HepG2 (cell line): ENCODE results near the gene TRAPPC5. TPM values are rescaled to one million over a fixed set of nuclear protein-coding genes. Genes with fewer than 3 reads are reported as not detected.

Experiments
- CBX2 ChIP-seq, 2 experiments: fragments of 200-600 bp in 1 of 2; sonication (generic); formaldehyde crosslinking in 1 of 2; IDR thresholded peaks; 2 replicates each; pipeline versions ENCODE4 v1.7.0 to v1.8.1; 2018 to 2022; ENCODE audit warnings: low read depth in 2 of 2, low read length in 1 of 2, mild to moderate bottlenecking in 1 of 2, missing genetic modification reagents in 1 of 2
- FOXP1 ChIP-seq, 2 experiments: fragments of 450-650 bp in 1 of 2; IDR thresholded peaks; 2 replicates each; pipeline ENCODE4 v1.6.1; 2017 to 2018; ENCODE audit warnings: antibody characterized with exemption in 1 of 2
- KAT7 ChIP-seq: IDR thresholded peaks from 2 replicates; pipeline ENCODE4 v1.6.1; 2018; ENCODE audit warnings: borderline replicate concordance, missing compliant biosample characterization
- KIAA2018 ChIP-seq: sonication (generic); formaldehyde crosslinking; IDR thresholded peaks from 2 replicates; pipeline ENCODE4 v1.5.0; 2020; ENCODE audit warnings: mild to moderate bottlenecking, missing genetic modification reagents, borderline replicate concordance
- NCOR1 ChIP-seq: fragments of 200-600 bp; sonication (generic); IDR thresholded peaks from 2 replicates; pipeline ENCODE4 v1.7.0; 2017; ENCODE audit warnings: antibody characterized with exemption, low read length, borderline replicate concordance
- ZNF337 ChIP-seq: sonication (generic); formaldehyde crosslinking; IDR thresholded peaks from 2 replicates; pipeline ENCODE4 v1.5.1; 2020; ENCODE audit warnings: missing genetic modification reagents, low read depth, mild to moderate bottlenecking, borderline replicate concordance
- ZNF879 ChIP-seq: sonication (generic); formaldehyde crosslinking; IDR thresholded peaks from 2 replicates; pipeline ENCODE4 v1.8.1; 2023; ENCODE audit warnings: missing genetic modification reagents
- polyA plus RNA-seq, 8 experiments: library from polyadenylated mRNA; depleted of rRNA in 3 of 8; stranded (reverse) in 7 of 8; unstranded in 1 of 8; fragments of >200 nt; fragmentation: Illumina TruSeq in 4 of 8; extraction: Trizol in 4 of 8; gene quantifications; 2 replicates each; pipeline versions ENCODE4 v1.2.1 to v1.2.3, GENCODE V29; 2011 to 2016; ENCODE audit warnings: low read depth in 4 of 8, missing spikeins in 1 of 8, mixed read lengths in 1 of 8; ENCODE audit not compliant: insufficient read depth in 1 of 8
- total RNA-seq, 5 experiments: library from RNA; depleted of rRNA; stranded (reverse); fragments of >200 nt; fragmentation: Illumina TruSeq; extraction: Trizol; gene quantifications; 2 replicates each; pipeline ENCODE4 v1.2.3, GENCODE V29; 2016; ENCODE audit warnings: low read depth in 1 of 5
- TF ChIP-seq, protein P1 (sequence below): sonication (generic); formaldehyde crosslinking; IDR thresholded peaks from 2 replicates; pipeline ENCODE4 v1.5.0; 2020; ENCODE audit warnings: missing genetic modification reagents, mild to moderate bottlenecking, borderline replicate concordance

Gene TRAPPC5
- total and polyA plus RNA-seq, 2 of the 13 experiments (the other 11 are each of a cell fraction or from before 2014, with no cell fraction given), result 38.5 to 78.7 TPM

DNA sequence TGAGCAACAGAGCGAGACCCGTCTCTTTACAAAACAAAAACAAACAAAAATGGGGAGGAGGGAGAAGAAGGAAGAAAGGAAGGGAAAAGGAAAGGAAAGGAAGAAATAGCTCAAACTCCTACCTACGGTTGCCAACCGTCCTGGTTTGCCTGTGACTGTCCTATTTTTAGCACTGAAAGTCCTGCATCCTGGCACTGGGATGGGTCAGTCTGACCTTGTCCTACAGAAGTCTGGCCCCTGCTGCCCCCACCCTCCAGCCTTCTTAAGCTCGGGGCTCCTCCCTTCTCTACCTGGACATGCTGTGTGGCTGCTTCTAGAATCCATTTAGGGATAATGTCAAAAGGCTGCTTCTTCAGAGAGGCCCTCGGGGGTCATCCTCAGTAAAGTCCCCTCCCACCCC lies 45.0 kb upstream of the TRAPPC5 start (continued):
- TF ChIP-seq CBX2 (IDR thresholded peaks at IDR 0.05; ENCODE audit: low read depth, low read length) (no peak), CBX2 (CRISPR knock-in tag; IDR thresholded peaks at IDR 0.05; ENCODE audit: low read depth) (no peak), FOXP1 (IDR thresholded peaks at IDR 0.05) (no peak), FOXP1 (CRISPR knock-in tag; IDR thresholded peaks at IDR 0.05) (no peak), ZNF879 (CRISPR knock-in tag) (no peak), NCOR1 (no peak), KIAA2018 (CRISPR knock-in tag) (no peak), KAT7 (CRISPR knock-in tag) (no peak), ZNF337 (no peak)
- TF ChIP-seq, protein P1, sequence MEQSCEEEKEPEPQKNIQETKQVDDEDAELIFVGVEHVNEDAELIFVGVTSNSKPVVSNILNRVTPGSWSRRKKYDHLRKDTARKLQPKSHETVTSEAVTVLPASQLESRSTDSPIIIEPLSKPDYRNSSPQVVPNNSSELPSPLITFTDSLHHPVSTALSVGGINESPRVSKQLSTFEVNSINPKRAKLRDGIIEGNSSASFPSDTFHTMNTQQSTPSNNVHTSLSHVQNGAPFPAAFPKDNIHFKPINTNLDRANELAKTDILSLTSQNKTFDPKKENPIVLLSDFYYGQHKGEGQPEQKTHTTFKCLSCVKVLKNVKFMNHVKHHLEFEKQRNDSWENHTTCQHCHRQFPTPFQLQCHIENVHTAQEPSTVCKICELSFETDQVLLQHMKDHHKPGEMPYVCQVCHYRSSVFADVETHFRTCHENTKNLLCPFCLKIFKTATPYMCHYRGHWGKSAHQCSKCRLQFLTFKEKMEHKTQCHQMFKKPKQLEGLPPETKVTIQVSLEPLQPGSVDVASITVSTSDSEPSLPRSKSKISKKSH (CRISPR knock-in tag), result no peak
- TF ChIP-seq, all 625 proteins: peak for 0
